GM18526 (cell line): Measurements from ENCODE around the gene MT1E.

Experiments
- POLR2A ChIP-seq: IDR thresholded peaks from 3 replicates; pipeline ENCODE4 v1.6.1; 2011; ENCODE audit not compliant: insufficient read length; ENCODE audit errors: extremely low read depth

MT1E gene

DNA sequence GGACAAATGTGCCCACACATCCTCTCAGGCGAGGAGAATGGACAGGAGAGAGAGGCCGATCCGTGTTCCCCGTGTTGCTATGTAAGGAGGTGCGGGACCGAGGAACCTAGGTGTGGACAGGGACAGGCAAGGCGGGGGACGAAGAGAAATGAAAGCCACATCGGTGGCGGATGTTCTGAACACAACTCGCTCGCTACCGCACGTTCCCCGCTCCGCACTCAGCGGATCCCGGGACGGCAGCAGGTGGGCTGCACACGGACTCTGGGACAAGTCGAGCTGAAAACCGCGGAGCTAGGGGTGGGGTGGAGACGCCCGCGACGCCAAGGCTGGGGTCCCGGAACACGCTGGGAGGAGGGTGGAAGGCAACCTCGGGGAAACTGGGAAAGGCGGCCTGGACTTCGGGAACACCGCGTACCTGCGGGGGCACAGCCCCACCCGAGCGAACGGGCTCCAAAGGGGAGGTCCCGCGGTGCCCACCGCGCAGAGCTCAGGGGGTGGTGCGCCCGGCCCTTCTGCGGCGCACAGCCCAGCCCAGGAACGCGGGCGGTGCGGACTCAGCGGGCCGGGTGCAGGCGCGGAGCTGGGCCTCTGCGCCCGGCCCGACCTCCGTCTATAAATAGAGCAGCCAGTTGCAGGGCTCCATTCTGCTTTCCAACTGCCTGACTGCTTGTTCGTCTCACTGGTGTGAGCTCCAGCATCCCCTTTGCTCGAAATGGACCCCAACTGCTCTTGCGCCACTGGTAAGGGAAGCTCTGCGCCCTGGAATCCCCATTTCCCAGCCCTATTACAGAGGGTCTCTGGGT, at the start of gene MT1E:
TSS of gene MT1E (plus strand) at position 642 of the 803 bp plus-strand sequence. CDS start at position 713, 71 bp downstream.
- peak; percentile 53 for TF ChIP-seq POLR2A

DNA sequence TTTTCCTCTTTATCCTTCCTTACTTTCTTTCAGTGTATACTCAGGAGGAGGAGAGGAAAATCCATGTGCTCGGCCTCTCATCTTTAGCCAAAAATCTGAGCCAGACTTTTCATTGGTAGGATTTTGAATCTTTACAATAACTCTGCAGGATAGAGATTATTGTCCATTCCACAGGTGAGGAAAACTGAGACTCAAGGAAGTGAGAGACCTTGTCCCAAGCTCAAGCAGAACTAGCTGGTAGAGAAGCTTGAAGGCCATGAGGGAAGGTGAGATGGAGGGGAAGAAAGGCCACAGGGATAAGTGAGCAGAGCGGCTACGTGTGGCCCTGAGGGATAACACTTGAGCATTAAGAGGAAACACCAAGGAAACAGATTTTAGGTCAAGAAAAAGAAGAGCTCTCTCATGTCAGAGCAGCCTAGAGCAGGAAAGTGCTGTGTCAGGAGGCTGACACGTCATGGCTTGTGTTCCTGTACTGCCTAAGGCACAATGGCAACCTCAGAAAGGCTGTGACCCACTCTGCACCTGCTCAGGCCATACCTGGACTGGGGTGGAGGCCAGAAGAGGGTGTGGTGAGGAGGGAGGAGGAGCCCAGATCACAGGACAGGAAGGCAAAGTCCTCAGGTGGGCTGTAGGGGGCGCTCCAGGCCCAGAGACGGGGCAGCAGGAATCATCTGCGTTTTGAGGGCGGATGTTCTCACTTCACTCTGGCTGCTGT, 48.8 kb upstream of the MT1E start:
- TF ChIP-seq POLR2A = no peak

GRCh38 chr16:56577300-56577625, 48.3 kb upstream of the MT1E start:
- no peak for TF ChIP-seq POLR2A

DNA sequence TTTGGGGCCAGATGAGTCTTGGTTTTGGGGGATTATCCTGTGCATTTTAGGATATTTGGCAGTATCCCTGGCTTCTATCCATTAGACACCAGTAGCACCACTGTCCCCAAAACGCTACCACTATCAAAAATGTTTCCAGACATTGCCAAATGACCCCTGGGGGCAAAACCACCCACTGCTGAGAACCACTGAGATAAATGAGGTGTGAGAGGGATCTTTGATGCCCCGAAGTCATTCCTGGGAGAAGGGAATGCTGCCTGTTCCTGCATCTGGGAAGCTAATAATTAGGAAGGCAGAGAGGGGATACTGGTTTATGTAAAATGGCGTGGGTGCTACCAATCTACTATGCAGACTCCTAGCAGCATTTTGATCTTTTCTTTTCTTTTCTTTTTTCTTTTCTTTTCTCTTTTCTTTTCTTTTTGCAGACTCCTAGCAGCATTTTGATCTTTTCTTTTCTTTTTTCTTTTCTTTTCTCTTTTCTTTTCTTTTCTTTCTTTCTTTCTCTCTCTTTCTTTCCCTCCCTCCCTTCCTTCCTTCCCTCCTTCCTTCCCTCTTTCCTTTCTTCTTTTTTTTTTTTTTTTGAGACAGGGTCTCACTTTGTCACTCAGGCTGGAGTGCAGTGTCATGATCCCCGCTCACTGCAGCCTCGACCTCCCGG, 45.1 kb upstream of the MT1E start:
- no peak for TF ChIP-seq POLR2A

DNA sequence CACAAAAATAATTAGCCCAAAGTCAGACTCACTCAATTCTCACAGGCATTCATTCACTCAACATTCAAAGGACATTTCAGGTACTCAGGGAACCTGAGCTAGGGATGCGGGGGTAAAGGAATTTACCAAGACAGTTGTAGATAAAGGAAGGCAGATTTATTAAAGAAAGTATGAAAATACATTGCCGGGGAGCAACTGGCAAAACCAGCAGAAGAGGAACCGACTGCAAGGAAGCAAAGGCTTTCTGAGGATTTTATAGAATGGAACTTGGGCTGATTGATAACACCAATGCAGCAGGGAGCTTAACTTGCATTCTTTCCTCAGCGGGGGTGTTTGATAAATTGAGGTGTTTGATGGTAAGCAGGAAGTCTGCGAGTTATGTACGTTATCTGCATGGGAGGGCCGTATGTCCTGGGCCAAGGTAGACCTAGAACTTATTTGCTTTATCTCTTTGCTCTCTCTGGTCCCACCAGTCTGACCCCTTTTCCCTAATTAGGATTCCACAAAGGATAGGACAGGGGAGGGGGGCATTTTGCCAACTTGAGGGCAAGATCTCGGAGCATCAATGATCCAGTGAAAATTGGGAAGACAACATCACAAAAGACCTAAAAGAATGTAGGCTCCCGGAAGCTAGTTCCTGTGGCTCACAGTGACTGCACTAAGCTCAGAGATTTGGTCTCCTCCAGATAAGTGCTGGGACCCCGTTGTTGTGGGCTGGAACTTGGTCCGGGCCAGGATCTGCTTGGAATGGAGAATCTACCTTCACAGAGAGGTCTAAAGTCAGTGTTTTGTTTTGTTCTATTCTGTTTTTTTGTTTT, 42.0 kb upstream of the MT1E start:
- no peak for TF ChIP-seq POLR2A

GRCh38 chr16:56584276-56584675, 41.3 kb upstream of the MT1E start:
- no peak for TF ChIP-seq POLR2A

GRCh38 chr16:56588781-56589140, 36.8 kb upstream of the MT1E start:
- no peak for TF ChIP-seq POLR2A

- TF ChIP-seq POLR2A = no peak
These were observed 36.2 kb upstream of the MT1E start, which contains the start of gene MT3 for GRCh38 chr16:56589141-56590039. TSS of gene MT3 (plus strand) at chr16:56589528. CDS start at chr16:56589591, 63 bp downstream.

DNA sequence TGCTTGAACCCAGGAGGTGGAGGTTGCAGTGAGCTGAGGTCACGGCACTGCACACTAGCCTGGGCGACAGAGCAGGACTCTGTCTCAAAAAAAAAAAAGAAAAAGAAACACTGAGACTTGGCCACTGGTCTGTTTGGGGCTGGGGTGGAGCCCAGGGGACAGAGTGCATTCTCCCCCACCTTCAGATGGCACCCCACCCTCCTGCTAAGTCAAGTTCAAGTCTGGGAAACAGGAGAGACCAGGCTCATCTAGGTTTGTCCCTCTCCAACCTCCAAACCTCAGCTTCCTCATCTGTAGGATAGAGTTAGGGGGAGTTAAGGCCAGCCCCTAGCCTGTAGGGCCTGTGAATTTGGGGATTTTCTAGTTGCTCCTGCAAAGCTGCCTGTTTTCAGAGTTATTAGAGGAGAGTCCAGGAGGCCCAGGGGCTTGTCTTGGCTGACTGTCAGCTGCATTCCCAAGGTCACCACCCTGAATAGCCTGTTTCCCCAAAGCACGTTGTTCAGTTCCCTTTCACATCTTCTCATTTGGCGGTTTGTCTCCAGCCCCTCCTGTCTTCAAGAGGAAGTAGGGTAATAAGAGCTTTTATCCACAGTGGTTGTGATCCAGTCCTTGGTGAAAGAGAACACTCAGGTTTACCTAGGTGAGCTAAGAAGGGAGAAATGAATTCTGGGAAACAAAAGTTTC, 34.1 kb upstream of the MT1E start:
- no peak for TF ChIP-seq POLR2A

DNA sequence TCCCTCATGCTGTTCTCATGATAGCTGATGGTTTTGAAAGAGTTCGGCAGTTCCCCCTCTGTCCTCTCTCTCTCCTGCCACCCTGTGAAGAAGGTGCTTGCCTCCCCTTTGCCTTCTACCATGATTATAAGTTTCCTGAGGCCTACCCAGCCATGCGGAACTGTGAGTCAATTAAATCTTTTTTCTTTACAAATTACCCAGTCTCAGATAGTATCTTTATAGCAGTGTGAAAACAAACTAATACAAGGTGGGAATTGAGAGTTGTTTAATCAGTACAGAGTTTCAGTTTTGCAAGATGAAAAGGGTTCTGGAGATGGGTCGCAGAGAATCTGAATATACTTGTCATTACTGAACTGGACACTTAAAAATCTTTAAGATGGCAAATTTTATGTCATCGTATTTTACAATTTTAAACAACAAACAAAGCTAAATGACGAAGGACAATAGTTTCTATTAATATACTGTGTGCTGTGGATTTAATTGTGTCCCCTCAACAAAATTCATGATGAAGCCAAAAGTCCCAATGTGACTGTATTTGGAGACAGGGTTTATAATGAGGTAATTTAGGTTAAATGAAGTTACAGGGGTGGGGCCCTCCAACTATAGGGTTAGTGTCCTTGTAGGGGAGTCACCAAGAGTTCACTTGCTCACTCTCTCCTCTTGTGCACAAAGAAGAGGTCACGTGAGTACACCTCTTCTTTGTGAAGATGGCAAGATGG, 31.8 kb upstream of the MT1E start:
- TF ChIP-seq POLR2A = no peak

- no peak for TF ChIP-seq POLR2A
These were observed 31.3 kb upstream of the MT1E start for GRCh38 chr16:56594292-56594619.

GRCh38 chr16:56600398-56600999, 25.1 kb upstream of the MT1E start:
- TF ChIP-seq POLR2A = no peak

GRCh38 chr16:56601325-56601724, 24.3 kb upstream of the MT1E start:
- no peak for TF ChIP-seq POLR2A
